Neutrophil (primary cell): Measurements from ENCODE around the gene AKNAD1.

ENCODE experiments used
- H3K27ac ChIP-seq: fragments of 200-600 bp; sonication (generic); 2 replicates; pipeline ENCODE4 v1.5.1; 2016; ENCODE audit warnings: mild to moderate bottlenecking, moderate library complexity
- H3K27me3 ChIP-seq: fragments of 200-600 bp; sonication (generic); 2 replicates; pipeline ENCODE4 v1.6.0; 2016; ENCODE audit warnings: mild to moderate bottlenecking
- H3K36me3 ChIP-seq: fragments of 200-600 bp; sonication (generic); 2 replicates; pipeline ENCODE4 v1.5.1; 2017
- H3K4me1 ChIP-seq, 2 experiments: fragments of 200-600 bp in 1 of 2; sonication (generic) in 1 of 2; 1 replicate in 1 of 2; 2 replicates in 1 of 2; pipeline versions ENCODE4 v1.5.1 to v1.6.1; 2013 to 2016; ENCODE audit warnings: low read depth in 1 of 2, low read length in 1 of 2, mild to moderate bottlenecking in 1 of 2, moderate library complexity in 1 of 2; ENCODE audit not compliant: control insufficient read depth in 1 of 2, insufficient read depth in 1 of 2
- H3K4me3 ChIP-seq, 2 experiments: fragments of 200-600 bp in 1 of 2; sonication (generic) in 1 of 2; 1 replicate in 1 of 2; 2 replicates in 1 of 2; pipeline ENCODE4 v1.5.1; 2013 to 2016; ENCODE audit warnings: low read depth in 1 of 2, low read length in 1 of 2, mild to moderate bottlenecking in 1 of 2, moderate library complexity in 1 of 2
- H3K9me3 ChIP-seq: fragments of 200-600 bp; sonication (generic); 2 replicates; pipeline ENCODE4 v1.5.1; 2016
- TF ChIP-seq, protein P1 (sequence below): fragments of 200-600 bp; sonication (generic); IDR thresholded peaks from 2 replicates; pipeline ENCODE4 v1.5.1; 2016; ENCODE audit warnings: antibody characterized with exemption

AKNAD1 gene

DNA sequence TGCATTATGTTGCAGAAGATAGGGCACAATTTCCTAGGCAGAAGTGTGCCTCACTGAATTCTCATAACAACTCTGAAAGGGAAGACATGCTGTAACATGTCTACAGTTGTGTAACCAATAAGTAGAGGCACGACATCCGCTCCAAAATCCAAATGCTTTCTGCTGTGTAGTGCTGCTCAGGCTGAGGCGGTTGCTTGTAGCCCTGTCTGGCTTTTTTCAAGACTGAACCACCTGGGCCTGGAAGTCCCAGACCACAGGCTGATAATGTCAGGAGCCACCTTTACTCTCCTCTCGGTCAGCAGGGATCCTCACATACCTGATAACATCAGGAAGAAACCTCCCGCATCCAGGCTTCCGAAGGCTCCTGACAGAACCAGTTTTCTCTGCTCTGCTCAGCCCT lies 10.9 kb downstream of the AKNAD1 start:
- peaks cover 7 to 8% of the 10 kb centered on the region in 2 experiments for H3K4me1 ChIP-seq
- H3K9me3 ChIP-seq = no peaks in the 10 kb centered on the region
- no peak overlapping the region for H3K4me3 ChIP-seq
- no peak overlapping the region for H3K27ac ChIP-seq
- H3K27me3 ChIP-seq = no peaks in the 10 kb centered on the region
- no peaks in the 10 kb centered on the region for H3K36me3 ChIP-seq
- TF ChIP-seq, protein P1, sequence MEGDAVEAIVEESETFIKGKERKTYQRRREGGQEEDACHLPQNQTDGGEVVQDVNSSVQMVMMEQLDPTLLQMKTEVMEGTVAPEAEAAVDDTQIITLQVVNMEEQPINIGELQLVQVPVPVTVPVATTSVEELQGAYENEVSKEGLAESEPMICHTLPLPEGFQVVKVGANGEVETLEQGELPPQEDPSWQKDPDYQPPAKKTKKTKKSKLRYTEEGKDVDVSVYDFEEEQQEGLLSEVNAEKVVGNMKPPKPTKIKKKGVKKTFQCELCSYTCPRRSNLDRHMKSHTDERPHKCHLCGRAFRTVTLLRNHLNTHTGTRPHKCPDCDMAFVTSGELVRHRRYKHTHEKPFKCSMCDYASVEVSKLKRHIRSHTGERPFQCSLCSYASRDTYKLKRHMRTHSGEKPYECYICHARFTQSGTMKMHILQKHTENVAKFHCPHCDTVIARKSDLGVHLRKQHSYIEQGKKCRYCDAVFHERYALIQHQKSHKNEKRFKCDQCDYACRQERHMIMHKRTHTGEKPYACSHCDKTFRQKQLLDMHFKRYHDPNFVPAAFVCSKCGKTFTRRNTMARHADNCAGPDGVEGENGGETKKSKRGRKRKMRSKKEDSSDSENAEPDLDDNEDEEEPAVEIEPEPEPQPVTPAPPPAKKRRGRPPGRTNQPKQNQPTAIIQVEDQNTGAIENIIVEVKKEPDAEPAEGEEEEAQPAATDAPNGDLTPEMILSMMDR = no peak

DNA sequence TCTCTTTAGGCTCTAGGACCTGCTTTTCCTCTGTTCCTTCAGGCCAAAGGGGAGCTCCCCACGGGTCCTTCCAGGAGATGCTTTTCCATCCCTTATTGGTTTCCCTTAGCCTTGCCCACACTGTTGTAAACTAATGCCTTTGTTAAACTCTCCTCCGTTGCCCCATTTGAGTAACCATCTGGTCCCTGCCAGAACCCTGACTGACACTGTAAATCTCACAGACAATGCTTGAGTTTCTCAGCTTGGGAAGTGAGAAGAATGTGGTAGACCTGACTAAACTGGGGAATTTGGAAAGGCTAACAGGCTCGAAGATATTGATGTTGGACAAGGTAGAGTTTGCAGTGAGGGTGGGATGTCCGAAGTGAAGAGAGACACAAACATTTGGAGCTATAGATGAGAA lies 11.4 kb downstream of the AKNAD1 start:
- H3K4me1 ChIP-seq = peaks cover 7 to 8% of the 10 kb centered on the region in 2 experiments

DNA sequence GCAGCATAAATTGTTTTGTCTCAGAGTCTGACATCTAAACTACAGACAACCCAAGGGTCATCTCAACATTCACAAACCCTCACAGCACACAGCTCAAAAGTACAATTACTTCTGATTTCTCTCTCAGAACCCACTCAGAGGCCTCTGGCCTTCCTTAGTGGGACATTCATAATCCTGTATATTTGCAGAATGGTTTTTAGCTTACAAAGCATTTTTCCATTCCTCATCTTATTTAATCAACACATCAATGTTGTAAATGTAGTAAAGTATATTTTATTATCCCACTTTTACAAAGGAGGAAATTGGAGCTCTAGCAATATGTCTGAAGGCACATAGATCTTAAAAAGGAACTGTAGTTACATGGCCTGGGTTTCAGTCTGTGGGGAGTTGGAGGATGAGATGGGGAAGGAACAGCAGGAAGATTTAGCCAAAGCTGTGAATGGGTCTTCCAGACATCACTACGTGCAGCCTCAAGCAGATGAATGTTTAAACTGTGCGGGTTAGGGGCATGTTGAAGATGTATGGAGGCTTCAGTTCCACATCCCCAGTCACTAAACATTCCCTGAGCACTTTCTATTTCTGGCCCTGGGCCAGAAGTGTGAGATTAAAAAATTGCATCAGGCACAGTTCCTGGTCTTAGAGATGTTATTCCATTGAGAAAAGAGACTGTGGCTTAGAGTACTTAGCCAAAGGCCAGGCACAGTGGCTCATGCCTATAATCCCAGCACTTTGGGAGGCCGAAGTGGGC lies 13.3 kb downstream of the AKNAD1 start:
- H3K27ac ChIP-seq = no peak overlapping the region
- peaks cover 7 to 8% of the 10 kb centered on the region in 2 experiments for H3K4me1 ChIP-seq
- no peaks in the 10 kb centered on the region for H3K9me3 ChIP-seq
- TF ChIP-seq, protein P1 = no peak
- no peaks in the 10 kb centered on the region for H3K36me3 ChIP-seq
- no peaks in the 10 kb centered on the region for H3K27me3 ChIP-seq
- H3K4me3 ChIP-seq = no peak overlapping the region

More for the DNA sequence above, 11.4 kb downstream of the AKNAD1 start:
- TF ChIP-seq, protein P1 = no peak
- Histone ChIP-seq H3K27me3 (no peaks in the 10 kb centered on the region), H3K9me3 (no peaks in the 10 kb centered on the region), H3K4me3 (no peak overlapping the region), H3K36me3 (no peaks in the 10 kb centered on the region), H3K27ac (no peak overlapping the region)

DNA sequence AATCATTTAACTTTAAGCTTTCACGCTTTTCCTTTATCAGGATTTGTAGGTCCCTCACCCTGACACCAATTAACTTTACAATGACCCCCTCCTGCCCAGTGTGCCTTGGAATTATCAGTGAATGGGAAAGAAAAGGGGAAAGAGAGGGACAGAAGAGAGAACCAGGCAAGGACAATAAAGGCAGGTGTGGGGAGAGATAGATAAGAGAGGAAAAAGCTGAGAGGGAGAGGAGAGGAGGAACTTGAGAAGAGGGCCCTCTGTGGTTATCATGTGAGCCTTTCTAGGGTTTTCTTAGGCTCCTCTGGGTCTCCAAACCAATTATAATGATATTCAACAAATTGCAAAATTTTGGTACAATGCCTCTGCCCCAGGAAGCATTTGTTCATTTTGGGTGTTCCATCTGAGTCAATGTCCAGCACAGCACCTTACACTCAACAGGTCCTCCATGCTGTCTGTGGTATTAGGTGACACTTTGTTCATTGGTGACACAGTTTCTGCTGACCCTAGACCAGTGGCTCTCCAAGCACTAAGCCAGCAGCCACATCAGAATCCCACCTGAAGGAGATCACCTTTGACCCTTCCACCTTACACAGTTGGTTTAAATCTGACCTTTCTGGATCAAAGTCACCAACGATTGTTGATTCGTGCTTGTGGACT lies 14.2 kb downstream of the AKNAD1 start:
- H3K9me3 ChIP-seq = no peaks in the 10 kb centered on the region
- H3K4me1 ChIP-seq = peaks cover 7 to 8% of the 10 kb centered on the region in 2 experiments
- no peaks in the 10 kb centered on the region for H3K27me3 ChIP-seq
- no peaks in the 10 kb centered on the region for H3K36me3 ChIP-seq
- H3K27ac ChIP-seq = no peak overlapping the region
- H3K4me3 ChIP-seq = no peak overlapping the region
- TF ChIP-seq, protein P1 = no peak

DNA sequence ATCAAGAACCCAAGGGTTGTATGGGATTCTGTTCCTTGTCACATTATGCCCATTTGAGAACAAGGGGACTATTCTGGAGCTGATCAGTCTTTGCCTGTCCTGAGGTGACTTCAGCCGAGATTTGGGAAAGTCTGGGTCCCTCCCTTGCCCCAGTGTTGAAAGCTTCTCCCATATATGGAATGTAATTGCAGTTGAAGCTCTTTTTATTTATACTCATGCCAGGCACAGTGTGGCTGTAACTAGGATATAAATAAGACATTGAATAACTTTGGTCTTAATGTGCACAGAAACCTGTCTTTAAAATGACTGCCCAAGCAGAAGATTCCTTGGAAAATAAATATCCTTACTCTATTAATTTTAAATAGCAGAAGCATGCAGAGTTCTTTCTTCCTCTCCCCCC lies 15.2 kb downstream of the AKNAD1 start:
- H3K4me1 ChIP-seq = peaks cover 7 to 8% of the 10 kb centered on the region in 2 experiments
- TF ChIP-seq, protein P1 = no peak

More for the DNA sequence above, 15.2 kb downstream of the AKNAD1 start:
- Histone ChIP-seq H3K27me3 (no peaks in the 10 kb centered on the region), H3K36me3 (no peaks in the 10 kb centered on the region), H3K9me3 (no peaks in the 10 kb centered on the region), H3K27ac (no peak overlapping the region), H3K4me3 (no peak overlapping the region)
